22Rv1 (cell line): ENCODE data around the gene CACHD1.

Experiments
- H3K27ac ChIP-seq: fragments of 450-650 bp; 2 replicates; pipeline ENCODE4 v1.5.1; 2017
- CTCF ChIP-seq: fragments of 450-650 bp; IDR thresholded peaks from 2 replicates; pipeline ENCODE4 v1.5.1; 2017; ENCODE audit warnings: mild to moderate bottlenecking
- ZFX ChIP-seq: fragments of 450-650 bp; IDR thresholded peaks from 2 replicates; pipeline ENCODE4 v1.6.1; 2017; ENCODE audit warnings: antibody characterized with exemption, borderline replicate concordance

CACHD1 gene

GRCh38 chr1:64588876-64589275 is 118.9 kb downstream of the CACHD1 start:
- H3K27ac ChIP-seq = no peak overlapping the region
- no peak for TF ChIP-seq CTCF
- no peak for TF ChIP-seq ZFX

- TF ChIP-seq CTCF (no peak), ZFX (no peak)
- no peak overlapping the region for H3K27ac ChIP-seq
Observed at GRCh38 chr1:64590316-64590715, 120.4 kb downstream of the CACHD1 start.

DNA sequence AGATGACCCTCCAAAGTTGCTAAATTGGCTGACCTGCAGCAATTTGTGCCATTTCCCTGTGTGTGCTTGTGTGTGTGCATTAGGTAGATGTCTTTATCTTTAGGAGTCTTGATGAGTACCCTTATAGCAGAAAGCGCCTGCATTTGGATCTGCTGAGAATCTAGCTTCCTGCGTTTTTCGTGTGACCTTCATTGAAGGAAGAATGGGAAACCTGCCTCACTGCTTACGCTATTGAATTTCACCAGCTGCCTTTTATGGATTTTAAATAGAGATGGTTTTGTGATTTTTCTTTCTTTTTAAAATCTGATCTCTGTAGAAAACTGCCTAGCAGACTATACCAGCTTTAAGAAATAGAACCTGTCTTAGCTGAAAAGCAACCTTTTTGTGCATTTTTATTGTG is 124.5 kb downstream of the CACHD1 start:
- no peak overlapping the region for H3K27ac ChIP-seq
- TF ChIP-seq CTCF (no peak), ZFX (no peak)

GRCh38 chr1:64595871-64596515 is 126.1 kb downstream of the CACHD1 start:
- H3K27ac ChIP-seq = no peak overlapping the region
- no peak for TF ChIP-seq CTCF
- no peak for TF ChIP-seq ZFX

DNA sequence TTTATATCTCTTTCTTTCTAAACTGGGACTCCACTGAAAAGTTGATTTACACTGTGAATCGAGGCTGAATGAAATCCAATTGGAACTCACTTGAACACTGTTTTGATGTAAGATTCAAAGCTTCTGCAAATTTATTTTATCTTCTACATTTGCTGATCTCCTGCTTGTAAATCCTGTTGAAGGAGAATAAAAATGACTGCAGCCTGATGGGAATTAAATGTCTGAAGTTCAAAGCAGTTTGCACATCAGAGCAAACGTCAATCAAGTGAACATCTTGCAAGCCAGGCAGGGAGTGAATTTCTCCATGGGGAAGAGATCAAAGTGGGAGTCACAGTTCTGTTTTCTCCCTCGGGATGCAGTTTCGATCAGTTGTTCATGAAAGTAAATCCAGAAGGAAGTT is 127.2 kb downstream of the CACHD1 start:
- no peak overlapping the region for H3K27ac ChIP-seq
- TF ChIP-seq ZFX = no peak
- TF ChIP-seq CTCF = no peak

DNA sequence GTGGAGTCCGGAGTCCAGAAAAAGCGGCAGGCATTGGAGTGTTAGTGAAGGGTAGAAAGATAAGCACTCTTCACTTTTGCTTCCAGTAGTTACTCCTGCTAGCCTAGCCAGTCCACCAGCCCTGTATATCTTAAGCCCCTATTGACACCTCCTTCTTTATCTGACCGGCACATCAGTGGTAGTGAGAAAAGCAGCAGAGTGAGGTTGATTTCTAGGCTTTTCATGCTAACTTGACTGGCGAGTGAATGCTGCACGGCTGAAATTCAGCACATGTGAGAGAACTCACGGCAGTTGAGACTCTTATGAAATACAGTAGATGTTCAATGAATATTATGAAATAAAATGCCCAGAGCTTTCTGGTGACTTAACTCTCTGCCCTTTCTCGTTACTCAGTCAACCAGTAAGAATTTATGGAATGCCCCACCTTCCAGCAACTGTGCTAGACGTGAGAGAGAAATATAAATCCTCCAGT is 128.2 kb downstream of the CACHD1 start:
- no peak overlapping the region for H3K27ac ChIP-seq
- TF ChIP-seq CTCF (no peak), ZFX (no peak)

GRCh38 chr1:64599242-64599641 is 129.3 kb downstream of the CACHD1 start:
- H3K27ac ChIP-seq = no peak overlapping the region
- TF ChIP-seq CTCF (no peak), ZFX (no peak)
